IPS-11a (cell line): Measurements from ENCODE around the gene NOTCH1.

Source experiments
- H3K4me3 ChIP-seq: one replicate; pipeline ENCODE4 v1.5.1; 2013; ENCODE audit warnings: low read depth, low read length, control low read depth

Gene NOTCH1

DNA sequence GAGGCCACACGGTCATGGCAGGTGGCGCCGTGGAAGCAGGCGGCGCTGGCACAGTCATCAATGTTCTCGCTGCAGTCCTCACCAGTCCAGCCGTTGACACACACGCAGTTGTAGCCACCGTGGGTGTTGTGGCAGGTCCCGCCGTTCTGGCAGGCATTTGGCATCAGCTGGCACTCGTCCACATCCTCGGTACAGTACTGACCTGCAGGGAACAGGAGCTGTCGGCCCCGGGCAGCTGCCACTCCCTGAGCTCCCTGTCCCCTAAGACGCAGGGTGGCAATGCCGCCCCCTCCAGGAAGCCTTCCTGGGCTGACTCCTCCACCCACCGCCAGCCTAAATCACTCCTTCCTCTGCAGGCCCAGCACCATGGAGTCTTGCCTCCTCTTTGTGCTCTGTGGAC, 27.2 kb downstream of the NOTCH1 start:
- H3K4me3 ChIP-seq = no peak overlapping the region

DNA sequence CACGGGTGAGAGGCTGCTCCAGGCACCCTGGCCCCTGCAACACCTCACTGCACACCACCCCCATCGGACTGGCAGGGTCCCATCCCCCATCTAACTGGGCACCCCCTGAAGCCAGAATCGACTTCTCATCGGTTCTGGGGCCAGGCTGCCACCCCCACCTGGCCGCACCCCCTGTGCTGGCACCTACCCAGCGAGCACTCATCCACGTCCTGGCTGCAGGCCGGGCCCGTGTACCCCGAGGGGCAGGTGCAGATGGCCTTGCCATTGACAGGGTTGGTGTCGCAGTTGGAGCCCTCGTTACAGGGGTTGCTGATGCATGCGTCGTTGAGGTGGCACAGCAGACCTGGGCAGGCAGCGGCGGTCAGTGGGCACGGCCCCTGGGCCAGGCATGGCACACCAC, 27.9 kb downstream of the NOTCH1 start:
- H3K4me3 ChIP-seq = no peak overlapping the region

DNA sequence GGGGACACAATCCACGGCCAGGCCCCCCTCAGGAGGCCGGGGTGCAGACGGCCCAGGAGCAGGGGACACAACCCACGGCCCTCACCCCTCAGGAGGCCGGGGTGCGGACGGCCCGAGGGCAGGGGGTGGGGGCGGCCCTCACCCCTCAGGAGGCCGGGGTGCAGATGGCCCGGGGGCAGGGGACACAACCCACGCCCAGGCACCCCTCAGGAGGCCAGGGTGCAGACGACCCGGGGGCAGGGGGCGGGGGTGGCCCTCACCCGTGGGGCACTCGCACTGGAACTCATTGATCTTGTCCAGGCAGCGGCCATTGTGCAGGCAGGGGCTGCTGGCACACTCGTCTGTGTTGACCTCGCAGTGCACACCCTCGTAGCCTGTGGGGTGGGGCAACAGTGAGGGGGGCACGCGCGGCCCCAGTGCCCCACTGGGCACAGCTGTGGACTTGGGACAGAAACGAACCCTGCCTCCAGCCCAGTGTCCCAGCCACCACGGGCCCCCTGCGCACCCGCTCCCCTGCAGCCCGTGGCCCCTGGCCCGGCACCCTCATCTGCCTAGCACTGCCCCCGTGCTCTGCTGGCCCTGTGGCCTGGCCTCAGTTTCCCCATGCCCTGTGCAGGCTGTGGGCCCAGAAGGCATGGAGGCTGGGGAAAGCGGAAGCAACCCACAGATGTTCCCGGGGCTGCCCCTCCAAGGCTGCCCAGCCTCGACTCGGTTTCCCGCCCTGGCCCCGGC, 28.7 kb downstream of the NOTCH1 start:
- no peak overlapping the region for H3K4me3 ChIP-seq

DNA sequence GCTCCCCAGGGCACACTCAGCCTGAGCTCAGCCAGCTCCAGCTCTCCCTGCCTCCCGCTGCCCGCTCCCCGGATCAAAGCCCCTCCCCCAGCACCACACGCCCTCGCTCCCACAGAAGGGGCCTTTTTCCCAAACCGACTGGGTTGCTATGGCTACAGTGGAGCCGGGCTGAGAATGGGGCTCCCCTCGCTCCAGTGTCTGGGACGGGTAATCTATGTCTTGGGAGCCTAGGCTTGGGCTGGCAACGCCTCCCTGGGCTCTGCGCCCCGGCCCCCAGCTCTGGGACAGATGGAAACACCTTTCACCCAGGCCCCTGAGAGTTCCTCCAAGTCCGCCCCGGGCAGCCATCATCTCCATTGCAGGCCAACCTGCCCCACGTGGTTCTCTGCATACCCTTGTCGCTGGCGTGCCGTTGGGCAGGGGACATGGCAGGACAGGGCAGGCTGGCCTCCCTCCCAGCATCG, 29.6 kb downstream of the NOTCH1 start:
- H3K4me3 ChIP-seq = no peak overlapping the region

DNA sequence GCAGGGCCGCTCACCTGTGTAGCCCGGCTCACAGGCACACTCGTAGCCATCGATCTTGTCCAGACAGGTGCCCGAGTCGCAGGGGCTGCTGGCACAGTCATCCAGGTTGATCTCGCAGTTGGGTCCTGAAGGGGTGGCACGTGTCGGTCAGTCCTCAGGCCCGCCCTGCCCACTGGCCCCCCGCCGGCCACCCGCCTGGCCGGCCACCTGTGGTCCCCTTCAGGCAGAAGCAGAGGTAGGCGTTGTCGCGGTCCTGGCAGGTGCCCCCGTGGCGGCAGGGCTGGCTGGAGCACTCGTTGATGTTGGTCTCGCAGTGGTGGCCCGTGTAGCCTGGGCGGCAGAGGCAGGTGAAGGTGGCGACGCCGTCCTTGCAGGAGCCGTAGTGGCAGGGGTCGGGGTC, 30.6 kb downstream of the NOTCH1 start:
- H3K4me3 ChIP-seq = no peak overlapping the region

DNA sequence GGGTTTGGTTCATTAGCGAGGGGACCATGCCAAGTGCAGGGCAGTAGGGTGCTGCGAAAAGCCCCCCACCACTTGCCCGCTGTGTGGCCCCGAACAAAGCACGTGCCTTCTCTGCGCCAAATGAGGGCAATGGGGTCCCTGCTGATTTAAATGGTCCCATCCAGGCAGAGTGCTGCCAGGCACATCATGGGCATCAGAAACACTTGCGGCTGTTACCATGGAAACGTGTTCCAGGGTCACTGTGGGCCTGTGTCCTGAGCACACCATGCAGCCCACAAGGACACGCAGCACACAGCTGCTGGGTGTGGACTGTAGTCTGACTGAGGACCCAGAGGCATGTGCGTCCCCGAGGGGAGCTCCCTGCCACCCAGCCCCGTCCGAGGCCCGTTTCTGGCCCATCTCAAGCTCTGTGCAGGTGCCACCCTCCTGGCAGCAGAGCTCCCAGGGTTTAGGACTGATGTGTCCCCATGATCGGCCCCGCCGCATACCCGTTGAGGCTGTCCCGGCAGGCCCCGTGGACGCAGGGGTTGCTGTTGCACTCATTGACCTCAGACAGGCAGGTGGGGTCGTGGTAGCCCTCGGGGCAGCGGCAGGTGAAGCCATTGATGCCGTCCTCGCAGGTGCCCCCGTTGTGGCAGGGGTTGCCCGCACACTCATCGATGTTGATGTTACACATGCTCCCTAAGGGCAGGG, 31.7 kb downstream of the NOTCH1 start:
- no peak overlapping the region for H3K4me3 ChIP-seq

DNA sequence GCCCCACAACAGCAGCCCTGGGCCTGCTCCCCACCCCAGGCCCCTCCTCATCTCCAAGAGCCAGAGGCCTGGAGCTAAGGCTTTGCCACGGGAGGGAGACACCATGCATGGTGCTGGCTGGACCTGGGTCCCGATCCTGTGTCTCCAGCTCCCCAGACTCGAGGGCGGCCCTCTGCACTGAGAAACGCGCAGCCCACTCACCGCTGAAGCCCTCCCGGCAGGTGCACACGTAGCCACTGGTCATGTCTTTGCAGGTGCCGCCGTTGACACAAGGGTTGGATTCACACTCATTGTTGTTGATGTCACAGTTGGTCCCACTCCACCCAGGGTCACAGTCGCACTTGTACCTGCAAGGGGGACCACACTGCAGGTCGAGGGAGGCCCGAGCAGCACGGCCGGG, 32.7 kb downstream of the NOTCH1 start:
- H3K4me3 ChIP-seq = no peak overlapping the region

DNA sequence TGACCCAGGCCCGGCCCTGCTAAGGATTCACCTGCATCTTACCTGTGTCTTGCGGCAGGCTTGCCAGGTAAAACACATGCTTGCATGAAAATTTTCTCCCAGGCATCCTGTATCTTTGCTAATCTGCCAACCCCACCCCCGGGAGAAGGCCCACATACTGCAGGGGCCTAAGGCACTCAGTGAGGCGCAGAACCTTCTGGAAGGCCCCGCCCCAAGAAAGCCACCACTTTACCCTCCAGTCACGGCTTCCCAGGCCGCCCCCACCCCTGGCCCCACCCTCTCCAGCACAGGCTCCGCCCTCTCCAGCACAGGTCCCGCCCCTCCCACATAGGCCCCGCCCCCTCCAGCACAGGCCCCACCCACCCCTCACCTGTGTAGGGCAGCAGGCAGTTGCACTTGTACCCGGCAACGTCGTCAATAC, 33.2 kb downstream of the NOTCH1 start:
- H3K4me3 ChIP-seq = no peak overlapping the region

DNA sequence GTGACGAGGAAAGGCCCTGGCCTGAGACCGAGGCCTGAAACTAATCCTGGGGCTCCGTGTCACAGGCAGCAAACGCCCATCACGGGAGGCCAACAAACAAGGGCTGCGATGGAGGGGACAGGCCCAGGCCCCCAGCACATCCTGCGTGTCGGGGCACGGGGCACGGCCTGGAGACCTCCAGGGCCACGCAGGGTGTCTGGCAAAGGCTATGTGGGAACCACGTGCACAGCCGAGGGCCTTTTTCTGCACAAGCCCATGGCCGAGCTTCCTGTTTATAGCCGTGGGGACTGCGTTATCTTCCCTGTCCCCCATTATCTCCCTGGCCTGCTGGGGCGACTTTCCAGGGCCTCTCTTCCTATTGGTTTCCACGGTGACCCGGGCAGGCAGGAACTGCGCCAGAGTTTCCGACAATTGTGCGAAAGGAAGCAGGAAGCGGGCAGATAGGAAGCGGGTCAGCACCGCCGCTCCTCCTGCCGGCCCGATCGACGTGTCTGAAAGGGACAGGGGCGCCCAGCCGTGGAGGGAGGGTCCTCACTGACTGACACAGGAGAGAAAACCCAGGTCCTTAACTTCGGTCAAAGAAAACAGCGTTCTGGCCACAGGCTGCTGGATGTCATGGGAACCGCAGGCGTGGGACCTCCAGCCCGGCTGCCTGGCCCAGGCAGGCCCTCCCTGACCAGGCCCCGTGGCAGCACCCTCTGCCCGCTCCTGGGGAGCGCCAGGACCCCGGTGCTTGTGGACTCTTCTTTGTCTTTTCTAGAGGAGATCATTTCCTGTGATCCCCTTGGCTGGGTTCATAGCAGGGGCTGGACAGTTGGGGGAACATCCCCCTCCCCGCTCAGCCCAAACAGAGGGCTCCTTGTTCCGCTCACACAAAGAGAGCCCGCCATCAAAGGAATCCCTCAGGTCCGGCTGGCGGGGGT, 33.9 kb downstream of the NOTCH1 start:
- H3K4me3 ChIP-seq = no peak overlapping the region

DNA sequence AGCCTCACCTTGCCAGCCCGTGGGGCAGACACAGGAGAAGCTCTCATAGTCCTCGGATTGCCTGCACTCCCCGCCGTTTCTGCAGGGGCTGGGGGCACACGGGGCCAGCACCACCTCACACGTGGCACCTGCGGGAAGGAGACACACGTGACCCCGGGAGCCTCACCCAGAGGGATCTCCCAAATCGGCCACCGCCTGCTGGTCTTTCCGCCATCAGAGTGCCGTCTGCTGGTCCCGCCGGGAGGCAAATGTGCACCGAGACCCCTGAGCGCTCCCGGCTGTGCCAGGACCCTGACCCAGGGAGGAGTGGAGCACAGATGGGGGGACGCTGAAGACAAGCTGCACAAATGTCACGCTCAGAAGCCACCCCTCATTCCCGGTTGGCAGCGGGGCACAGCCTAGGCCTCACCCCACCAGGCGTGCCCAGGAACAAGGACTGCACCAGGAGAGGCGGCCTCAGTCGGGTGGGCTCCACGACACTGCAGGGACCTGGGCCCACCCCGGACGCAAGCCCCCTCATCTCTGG, 34.6 kb downstream of the NOTCH1 start:
- no peak overlapping the region for H3K4me3 ChIP-seq

DNA sequence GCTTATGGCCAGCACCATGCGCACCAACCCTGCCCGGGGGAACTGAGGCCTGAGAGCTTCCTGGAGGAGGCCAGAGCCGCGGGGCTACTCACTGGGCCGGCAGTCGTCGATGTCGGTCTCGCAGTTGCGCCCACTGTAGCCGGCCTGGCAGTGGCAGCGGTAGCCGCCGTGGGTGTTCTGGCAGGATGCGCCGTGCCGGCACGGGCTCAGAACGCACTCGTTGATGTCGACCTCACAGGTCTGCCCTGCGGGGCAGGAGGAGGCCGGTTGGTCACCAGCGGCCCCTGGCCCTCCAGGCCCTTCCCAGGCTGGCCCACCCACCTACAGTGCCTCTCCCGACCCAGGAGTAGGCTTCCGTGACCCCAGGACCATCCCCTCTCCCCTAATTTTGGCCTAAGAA, 35.3 kb downstream of the NOTCH1 start:
- no peak overlapping the region for H3K4me3 ChIP-seq

DNA sequence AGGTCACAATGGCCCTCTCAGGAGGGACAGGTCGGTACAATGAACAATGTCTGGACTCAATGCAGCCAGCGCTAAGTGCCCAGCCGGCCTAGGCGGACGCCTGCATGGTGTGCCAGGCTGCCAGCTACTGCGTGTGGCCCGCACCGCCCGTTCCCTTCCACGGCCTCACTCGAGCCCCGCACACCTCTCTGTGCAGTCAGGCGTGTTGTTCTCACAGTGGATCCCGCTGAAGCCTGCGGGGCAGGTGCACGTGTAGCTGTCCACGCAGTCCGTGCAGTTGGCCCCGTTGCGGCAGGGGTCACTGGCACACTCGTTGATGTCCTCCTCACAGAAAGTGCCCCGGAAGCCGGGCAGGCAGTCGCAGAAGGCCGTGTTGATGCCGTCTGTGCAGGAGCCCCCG, 36.3 kb downstream of the NOTCH1 start:
- no peak overlapping the region for H3K4me3 ChIP-seq

DNA sequence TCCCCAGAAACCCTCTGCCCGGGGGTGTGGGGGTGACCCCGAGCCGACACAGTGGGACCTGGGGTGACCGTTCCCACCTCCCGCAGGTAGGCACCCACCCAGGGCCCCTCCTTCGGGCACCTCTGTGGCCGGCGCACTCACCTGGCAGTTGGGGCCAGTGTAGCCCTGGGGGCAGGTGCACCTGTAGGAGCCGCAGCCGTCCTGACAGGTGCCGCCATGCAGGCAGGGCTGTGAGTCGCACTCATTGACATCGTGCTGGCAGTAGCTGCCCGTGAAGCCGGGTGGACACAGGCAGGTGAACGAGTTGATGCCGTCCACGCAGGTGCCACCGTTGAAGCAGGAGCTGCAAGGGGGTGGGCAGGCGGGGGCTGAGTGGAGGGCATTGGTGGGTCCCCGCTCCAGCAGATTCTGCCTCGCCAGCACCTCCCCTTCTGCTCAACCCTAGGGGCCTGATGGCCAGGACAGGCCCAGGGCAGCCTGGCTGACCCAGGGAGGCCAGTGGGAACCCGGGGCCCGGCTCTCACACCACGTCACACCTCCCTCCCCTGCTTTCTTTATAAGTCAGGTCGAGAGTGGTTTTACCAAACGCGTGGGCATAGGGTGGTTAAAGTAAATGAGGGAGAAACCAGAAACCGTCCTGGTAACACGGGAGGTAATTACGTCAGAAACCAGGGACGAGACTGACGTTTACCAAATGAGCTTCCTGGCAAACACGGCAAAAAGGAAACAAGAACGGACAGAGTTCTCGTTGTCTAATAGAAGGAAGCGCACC, 36.9 kb downstream of the NOTCH1 start:
- no peak overlapping the region for H3K4me3 ChIP-seq

DNA sequence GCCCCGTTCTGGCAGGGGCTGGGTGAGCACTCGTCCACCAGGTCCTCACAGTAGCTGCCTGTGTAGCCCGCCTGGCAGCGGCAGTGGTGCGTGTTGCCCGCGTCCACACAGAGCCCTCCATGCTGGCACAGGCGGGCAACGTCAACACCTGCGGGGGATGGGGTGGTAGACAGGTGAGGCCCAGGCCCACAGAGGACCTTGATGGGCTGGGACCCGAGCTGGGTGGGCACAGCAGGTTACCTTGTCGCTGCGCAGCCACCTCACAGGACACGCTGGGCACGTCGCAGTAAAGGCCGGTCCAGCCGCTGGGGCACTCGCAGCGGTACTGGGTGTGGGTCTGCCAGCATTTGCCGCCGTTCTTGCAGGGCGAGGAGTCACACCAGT, 37.9 kb downstream of the NOTCH1 start:
- no peak overlapping the region for H3K4me3 ChIP-seq

DNA sequence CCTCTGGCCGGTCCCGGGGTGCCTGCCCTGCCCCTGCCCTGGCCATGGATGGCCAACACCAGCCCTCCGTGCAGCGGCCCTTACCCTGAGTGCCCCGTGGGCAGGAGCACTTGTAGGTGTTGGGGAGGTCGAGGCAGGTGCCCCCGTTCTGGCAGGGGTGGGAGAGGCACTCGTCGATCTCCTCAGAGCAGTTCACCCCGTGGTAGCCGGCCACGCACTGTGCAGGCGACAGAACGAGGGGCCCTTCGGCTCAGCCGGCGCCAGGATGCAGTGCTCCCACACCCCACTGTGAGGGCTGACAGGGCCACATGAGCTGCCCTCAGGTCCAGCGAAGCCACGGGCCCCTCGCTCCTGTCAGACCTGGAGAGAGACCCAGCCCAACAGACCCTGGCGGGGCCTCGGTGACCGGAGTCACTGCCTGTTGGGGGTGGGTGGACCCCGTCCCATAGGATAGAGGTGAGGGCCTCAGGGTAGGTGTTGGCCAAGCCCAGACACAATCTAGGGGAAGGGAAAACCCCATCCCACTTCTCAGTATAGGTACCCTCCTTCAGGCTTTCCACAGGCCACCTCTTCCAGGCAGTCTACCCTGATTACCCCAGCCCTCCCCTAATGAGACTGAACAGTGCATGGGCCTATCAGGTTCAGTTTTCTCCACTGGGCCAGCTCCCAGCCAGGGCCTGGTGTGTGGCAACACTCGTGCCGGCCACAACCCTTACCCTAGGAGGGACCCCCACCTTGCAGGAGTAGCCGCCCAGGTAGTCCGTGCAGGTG, 38.4 kb downstream of the NOTCH1 start:
- H3K4me3 ChIP-seq = no peak overlapping the region

DNA sequence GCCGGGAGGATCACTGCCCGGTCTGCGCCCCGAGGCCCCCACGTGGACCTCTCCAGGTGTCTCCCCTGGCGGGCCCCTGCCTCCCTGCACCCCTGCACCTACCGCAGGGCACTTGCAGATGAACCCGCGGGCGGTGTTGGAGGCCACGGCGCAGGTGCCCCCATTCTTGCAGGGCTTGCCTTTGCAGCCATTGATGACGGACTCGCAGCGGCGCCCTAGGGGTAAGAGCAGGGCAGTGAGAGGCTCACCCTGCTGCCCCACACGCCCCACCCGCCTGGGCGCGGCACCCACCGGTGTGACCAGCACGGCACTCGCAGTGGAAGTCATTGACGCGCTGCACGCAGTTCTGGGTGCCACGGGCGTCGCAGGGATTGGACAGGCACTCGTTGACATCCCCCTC, 39.4 kb downstream of the NOTCH1 start:
- no peak overlapping the region for H3K4me3 ChIP-seq

DNA sequence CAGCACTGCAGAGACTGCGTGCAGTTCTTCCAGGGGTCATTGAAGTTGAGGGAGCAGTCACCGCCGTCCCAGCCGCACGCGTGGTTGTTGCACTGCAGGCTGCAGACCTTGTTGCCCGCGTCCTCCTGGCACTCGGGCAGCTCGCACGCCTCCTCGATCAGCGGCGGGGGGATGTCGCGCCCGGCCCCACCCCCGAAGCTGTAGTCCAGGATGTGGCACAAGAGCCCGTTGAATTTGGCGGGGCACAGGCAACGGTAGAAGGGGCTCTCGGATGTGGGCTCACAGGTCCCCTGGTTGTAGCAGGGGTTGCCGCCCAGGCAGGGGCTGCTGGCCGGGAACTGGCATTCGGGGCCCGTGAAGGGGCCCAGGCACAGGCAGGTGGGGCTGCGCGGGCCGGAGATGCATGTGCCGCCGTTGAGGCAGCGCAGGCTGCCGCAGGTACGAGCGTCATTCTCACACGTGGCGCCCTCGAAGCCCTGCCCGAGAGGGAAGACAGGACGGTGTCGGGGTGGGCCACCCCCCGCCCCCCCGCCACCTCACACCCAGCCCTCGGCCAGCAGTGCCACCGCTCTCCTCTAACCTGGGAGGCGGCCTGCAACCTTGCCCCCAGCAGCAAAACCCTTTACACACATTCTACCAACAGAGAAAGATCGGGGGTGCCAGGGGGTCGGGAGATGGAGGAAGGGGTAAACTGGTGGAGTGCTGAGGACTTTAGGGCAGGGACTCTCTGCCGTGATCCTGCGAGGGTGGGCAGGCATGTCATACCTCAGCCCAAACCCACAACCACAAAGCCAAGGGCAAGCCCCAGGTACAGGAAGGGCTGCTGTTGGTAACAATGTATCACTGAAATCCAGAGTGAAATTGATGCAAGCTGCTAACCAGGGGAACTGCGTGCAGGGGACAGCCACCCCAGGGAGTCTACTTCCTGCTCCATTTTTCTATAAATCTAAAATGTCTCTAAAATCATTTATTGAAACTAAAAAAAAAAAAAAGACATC, 40.1 kb downstream of the NOTCH1 start:
- H3K4me3 ChIP-seq = no peak overlapping the region

DNA sequence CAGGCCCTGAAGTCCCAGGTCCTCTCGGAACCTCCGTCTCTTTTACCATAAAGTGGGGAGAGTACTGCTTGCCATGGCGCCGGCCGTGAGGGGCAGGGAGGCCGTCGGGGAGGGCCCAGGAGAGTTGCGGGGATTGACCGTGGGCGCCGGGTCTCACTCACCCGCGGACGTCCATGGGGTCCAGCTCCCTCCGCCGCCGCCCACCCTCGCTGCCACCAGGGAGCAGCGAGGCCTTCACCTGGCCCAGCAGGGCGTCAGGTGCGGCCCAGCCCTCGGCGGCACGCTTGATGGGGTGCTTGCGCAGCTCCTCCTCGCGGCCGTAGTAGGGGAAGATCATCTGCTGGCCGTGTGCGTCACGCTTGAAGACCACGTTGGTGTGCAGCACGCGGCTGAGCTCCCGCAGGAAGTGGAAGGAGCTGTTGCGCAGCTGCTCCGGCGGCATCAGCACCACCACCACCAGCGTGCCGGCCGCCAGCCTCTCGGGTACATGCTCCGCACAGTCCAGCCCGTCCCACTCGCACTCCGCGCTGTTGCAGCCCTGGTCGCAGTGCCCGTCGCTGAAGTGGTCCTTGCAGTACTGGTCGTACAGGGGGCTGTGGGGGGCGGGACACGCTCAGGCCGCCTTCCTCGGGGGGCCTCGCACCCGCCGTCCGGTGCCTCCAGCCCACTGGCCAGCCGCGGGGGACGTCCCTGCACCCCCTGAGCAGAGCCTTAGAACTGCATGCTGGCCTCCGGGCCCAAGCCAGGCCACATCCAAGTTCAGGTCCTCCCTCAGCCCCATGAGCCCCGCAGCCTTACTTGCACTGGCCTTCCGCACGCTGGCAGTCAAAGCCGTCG, 41.1 kb downstream of the NOTCH1 start:
- no peak overlapping the region for H3K4me3 ChIP-seq
